GM12865 (cell line): ENCODE measurements around the gene TTC33.
A peak's percentile ranks its signal among the peaks of the same experiment; 100 is the strongest.

Experiments used
- DNase-seq: peaks from one replicate; pipeline ENCODE4 v3.0.0; 2010; ENCODE audit warnings: low read depth
- H3K4me3 ChIP-seq: 2 replicates; pipeline ENCODE4 v1.5.1; 2011; ENCODE audit warnings: mild to moderate bottlenecking, low read depth, low read length, control low read depth
- TF ChIP-seq, protein P1 (sequence below): IDR thresholded peaks from 2 replicates; pipeline ENCODE4 v1.5.1; 2011; ENCODE audit warnings: low read length, control low read depth, low read depth, inconsistent platforms; ENCODE audit not compliant: insufficient read depth; ENCODE audit errors: missing control alignments

Gene TTC33

GRCh38 chr5:40685193-40685592 lies 70.6 kb downstream of the TTC33 start:
- DNase-seq = no peak
- TF ChIP-seq, protein P1, sequence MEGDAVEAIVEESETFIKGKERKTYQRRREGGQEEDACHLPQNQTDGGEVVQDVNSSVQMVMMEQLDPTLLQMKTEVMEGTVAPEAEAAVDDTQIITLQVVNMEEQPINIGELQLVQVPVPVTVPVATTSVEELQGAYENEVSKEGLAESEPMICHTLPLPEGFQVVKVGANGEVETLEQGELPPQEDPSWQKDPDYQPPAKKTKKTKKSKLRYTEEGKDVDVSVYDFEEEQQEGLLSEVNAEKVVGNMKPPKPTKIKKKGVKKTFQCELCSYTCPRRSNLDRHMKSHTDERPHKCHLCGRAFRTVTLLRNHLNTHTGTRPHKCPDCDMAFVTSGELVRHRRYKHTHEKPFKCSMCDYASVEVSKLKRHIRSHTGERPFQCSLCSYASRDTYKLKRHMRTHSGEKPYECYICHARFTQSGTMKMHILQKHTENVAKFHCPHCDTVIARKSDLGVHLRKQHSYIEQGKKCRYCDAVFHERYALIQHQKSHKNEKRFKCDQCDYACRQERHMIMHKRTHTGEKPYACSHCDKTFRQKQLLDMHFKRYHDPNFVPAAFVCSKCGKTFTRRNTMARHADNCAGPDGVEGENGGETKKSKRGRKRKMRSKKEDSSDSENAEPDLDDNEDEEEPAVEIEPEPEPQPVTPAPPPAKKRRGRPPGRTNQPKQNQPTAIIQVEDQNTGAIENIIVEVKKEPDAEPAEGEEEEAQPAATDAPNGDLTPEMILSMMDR = no peak
- no peak overlapping the region for H3K4me3 ChIP-seq

DNA sequence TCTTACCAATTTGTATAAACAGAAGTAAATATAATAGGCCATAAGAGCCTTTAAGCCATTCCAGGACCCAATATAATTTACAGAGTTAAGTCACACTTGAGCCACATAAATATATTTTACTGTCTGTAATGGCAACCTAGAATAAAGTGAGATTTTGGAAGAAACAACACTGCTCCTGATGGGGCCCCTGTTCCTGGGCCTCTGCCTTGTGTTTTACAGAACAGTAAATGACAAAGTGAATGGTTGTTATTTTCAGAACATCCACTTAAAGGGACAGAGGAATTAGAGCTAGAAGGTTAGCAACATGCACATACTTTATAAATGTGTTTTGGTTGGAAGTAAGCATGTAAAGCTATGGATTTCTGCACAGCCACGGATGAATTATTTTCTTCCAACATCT lies 72.5 kb downstream of the TTC33 start:
- H3K4me3 ChIP-seq = no peak overlapping the region
- DNase-seq = no peak
- TF ChIP-seq, protein P1 = no peak

GRCh38 chr5:40682154-40683017 lies 73.4 kb downstream of the TTC33 start:
- peak overlapping the region; percentile 58 for H3K4me3 ChIP-seq
- DNase-seq = no peak
- TF ChIP-seq, protein P1 = no peak

GRCh38 chr5:40681363-40682153 lies 74.2 kb downstream of the TTC33 start:
- DNase-seq = peak; percentile 30
- H3K4me3 ChIP-seq = peak overlapping the region; percentile 58

GRCh38 chr5:40680741-40681362 lies 74.9 kb downstream of the TTC33 start:
- peak; percentile 15 for DNase-seq
- TF ChIP-seq, protein P1 = peak; percentile 7
- H3K4me3 ChIP-seq = peak overlapping the region; percentile 58

More at GRCh38 chr5:40681363-40682153, 74.2 kb downstream of the TTC33 start:
- TF ChIP-seq, protein P1 = no peak

DNA sequence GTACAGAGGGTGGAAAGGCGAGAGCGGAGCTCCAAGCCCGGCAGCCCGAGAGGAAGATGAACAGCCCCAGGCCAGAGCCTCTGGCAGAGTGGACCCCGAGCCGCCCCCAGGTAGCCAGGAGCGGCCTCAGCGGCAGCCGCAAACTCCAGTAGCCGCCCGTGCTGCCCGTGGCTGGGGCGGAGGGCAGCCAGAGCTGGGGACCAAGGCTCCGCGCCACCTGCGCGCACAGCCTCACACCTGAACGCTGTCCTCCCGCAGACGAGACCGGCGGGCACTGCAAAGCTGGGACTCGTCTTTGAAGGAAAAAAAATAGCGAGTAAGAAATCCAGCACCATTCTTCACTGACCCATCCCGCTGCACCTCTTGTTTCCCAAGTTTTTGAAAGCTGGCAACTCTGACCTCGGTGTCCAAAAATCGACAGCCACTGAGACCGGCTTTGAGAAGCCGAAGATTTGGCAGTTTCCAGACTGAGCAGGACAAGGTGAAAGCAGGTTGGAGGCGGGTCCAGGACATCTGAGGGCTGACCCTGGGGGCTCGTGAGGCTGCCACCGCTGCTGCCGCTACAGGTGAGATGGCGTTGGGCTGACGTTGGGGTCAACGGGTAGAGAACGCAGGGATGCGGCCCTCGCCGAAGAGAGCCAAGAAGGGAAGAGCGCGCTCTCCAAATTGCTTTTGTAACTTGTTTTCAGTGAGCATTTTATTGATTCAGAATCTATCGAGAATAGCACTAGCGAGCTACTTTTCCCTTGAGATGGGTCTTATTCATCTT lies 75.7 kb downstream of the TTC33 start, which contains the start of gene PTGER4:
TSS of gene PTGER4 (plus strand) at position 3 of the 769 bp plus-strand sequence. CDS start 1,079 bp downstream, outside the sequence.
- TF ChIP-seq, protein P1 = no peak
- H3K4me3 ChIP-seq = peak within 1 kb of the TSS; percentile 58
- DNase-seq = no peak
